Esophagus muscularis mucosa (tissue), 3 donors: ENCODE data around the gene ADAM10.

Experiments
- CTCF ChIP-seq, 3 experiments: fragments of 200-600 bp in 2 of 3; fragments of 450-650 bp in 1 of 3; sonication (generic) in 2 of 3; IDR thresholded peaks; one replicate each; pipeline ENCODE4 v1.5.1; 2017 to 2019; ENCODE audit warnings: antibody characterized with exemption in 3 of 3, mild to moderate bottlenecking in 2 of 3, moderate library complexity in 1 of 3
- EP300 ChIP-seq: sonication (generic); formaldehyde crosslinking; IDR thresholded peaks from one replicate; pipeline ENCODE4 v1.6.1; 2017; ENCODE audit warnings: antibody characterized with exemption

DNA sequence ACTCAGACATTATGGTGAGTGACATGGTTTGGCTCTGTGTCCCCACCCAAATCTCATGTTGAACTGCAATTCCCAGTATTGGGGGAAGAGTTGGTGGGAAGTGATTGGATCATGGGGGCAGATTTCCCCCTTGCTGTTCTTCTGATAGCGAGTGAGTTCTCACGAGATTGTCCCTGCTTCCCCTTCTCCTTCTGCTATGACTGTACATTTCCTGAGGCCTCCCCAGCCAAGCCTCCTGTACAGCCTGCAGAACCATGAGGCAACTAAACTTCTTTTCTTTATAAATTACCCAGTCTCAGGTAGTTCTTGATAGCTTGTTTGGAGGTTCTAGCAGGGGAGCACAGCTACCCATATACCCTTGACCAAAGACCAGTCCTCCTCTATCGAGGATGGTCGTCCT lies 45.9 kb downstream of the ADAM10 start:
- TF ChIP-seq EP300, result no peak
- TF ChIP-seq CTCF (IDR thresholded peaks at IDR 0.05), result no peak
